IPS-18c (cell line): Measurements from ENCODE around the gene CEL.
"Not testable (repeated sequence)": the region's sequence is repeated elsewhere in the genome, so short reads cannot be mapped to it uniquely, and the experiment has no call there.

Experiments used
- H3K4me3 ChIP-seq: 2 replicates; pipeline ENCODE4 v1.7.0; 2013; ENCODE audit warnings: low read depth, mild to moderate bottlenecking, low read length, moderate library complexity; ENCODE audit not compliant: insufficient read depth
- H3K9me3 ChIP-seq: one replicate; pipeline ENCODE4 v1.6.1; 2013; ENCODE audit warnings: mild to moderate bottlenecking, low read length, moderate library complexity; ENCODE audit not compliant: control insufficient read depth, insufficient read depth

The CEL gene

DNA sequence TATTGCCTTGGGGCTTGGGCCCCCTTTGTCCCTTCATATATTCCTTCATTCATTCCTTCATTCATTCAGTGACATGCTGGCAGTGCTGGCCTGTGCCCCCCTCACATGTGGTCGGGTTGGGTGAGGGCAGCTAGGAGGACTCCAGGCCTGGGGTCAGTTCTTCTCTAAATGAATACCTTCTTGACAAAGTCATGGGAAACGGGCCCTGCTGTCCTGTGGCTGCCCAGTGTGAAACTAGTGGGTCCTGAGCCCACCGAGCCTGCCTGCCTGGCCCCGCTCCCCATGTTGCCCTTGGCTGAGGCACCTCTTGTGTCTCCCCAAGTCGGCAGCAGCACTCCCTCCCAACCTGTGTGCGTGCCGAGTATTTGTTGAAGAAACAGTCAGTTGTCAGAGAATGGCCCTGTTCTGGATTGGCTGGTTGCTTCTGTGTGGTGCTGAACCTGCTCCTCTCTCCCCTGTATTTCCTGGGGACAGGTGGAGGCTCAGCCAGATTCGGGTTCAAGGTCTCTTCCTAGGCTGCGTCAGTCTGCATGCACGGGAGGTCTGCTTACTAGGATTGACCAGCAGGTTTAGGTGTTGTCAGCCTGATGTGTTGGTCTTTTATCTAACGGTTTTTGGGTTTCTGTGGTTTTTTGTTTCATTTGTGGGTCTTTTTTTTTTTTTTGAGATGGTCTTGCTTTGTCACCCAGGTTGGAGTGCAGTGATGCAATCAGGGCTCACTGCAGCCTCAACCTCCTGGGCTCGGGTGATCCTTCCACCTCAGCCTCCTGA, 3.0 kb upstream of the CEL start:
- no peak overlapping the region for H3K4me3 ChIP-seq
- H3K9me3 ChIP-seq: no peaks in the 10 kb centered on the region

DNA sequence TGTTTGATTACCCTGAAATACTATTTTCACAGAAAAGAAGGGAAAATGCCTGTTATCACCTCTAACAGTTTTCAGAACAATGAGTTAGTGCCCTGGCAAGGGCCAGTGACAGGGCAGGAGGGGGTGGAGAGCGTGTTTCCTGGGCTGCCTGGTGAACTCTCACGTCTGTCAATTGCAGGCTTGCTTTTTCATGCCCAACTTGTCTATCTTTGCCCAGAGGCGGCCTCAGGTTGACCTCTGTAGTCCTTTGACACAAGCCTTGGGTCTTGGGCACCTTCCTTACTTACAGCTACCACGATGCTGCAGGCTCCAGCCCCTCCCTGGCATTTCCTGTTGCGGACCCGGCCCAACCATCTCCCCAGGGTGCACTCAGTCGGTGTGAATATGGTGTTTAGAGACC, 2.2 kb upstream of the CEL start:
- H3K4me3 ChIP-seq: no peak overlapping the region; the same call in 1 of the 2 replicates

DNA sequence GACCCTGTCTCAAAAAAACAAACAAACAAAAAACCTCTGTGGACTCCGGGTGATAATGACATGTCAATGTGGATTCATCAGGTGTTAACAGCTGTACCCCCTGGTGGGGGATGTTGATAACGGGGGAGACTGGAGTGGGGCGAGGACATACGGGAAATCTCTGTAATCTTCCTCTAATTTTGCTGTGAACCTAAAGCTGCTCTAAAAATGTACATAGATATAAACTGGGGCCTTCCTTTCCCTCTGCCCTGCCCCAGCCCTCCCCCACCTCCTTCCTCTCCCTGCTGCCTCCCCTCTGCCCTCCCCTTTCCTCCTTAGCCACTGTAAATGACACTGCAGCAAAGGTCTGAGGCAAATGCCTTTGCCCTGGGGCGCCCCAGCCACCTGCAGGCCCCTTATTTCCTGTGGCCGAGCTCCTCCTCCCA, 1.4 kb upstream of the CEL start:
- H3K4me3 ChIP-seq: no peak overlapping the region
- H3K9me3 ChIP-seq: no peaks in the 10 kb centered on the region

More for the DNA sequence above, 2.2 kb upstream of the CEL start:
- no peaks in the 10 kb centered on the region for H3K9me3 ChIP-seq

DNA sequence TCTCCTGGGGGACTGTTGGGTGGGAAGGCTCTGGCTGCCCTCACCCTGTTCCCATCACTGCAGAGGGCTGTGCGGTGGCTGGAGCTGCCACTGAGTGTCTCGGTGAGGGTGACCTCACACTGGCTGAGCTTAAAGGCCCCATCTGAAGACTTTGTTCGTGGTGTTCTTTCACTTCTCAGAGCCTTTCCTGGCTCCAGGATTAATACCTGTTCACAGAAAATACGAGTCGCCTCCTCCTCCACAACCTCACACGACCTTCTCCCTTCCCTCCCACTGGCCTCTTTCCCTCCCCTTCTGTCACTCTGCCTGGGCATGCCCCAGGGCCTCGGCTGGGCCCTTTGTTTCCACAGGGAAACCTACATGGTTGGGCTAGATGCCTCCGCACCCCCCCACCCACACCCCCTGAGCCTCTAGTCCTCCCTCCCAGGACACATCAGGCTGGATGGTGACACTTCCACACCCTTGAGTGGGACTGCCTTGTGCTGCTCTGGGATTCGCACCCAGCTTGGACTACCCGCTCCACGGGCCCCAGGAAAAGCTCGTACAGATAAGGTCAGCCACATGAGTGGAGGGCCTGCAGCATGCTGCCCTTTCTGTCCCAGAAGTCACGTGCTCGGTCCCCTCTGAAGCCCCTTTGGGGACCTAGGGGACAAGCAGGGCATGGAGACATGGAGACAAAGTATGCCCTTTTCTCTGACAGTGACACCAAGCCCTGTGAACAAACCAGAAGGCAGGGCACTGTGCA, 590 bp upstream of the CEL start:
- not testable (repeated sequence) for H3K4me3 ChIP-seq, H3K9me3 ChIP-seq

DNA sequence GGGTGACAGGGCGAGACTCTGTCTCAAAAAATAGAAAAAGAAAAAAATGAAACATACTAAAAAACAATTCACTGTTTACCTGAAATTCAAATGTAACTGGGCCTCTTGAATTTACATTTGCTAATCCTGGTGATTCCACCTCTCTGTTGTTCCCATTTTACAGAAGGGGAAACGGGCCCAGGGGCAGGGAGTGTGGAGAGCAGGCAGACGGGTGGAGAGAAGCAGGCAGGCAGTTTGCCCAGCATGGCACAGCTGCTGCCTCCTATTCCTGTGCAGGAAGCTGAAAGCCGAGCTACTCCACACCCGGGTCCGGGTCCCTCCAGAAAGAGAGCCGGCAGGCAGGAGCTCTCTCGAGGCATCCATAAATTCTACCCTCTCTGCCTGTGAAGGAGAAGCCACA, 788 bp downstream of the CEL start:
- not testable (repeated sequence) for H3K9me3 ChIP-seq, H3K4me3 ChIP-seq

DNA sequence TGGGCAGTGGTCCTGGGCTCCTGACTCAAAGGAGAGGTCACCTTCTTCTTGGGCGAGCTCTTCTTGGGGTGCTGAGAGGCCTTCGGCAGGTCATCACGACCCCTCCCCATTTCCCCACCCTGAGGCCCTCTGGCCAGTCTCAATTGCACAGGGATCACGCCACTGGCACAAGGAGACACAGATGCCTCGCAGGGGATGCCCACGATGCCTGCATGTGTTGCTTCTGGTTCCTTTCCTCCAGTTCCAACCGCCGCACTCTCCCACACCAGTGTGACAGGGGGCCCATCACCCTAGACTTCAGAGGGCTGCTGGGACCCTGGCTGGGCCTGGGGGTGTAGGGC, 1.3 kb downstream of the CEL start:
- H3K9me3 ChIP-seq: no peaks in the 10 kb centered on the region
- no peak overlapping the region for H3K4me3 ChIP-seq

DNA sequence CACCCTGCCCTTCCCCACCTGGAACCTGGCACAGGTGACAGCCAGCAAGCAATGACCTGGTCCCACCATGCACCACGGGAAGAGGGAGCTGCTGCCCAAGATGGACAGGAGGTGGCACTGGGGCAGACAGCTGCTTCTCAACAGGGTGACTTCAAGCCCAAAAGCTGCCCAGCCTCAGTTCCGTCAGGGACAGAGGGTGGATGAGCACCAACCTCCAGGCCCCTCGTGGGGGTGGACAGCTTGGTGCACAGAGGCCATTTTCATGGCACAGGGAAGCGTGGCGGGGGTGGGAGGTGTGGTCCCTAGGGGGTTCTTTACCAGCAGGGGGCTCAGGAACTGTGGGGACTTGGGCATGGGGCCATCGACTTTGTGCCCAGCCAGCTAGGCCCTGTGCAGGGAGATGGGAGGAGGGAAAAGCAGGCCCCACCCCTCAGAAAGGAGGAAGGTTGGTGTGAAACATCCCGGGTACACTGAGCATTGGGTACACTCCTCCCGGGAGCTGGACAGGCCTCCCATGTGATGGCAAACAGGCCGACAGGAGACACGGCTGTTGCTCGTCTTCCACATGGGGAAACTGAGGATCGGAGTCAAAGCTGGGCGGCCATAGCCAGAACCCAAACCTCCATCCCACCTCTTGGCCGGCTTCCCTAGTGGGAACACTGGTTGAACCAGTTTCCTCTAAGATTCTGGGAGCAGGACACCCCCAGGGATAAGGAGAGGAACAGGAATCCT, 1.9 kb downstream of the CEL start:
- Histone ChIP-seq H3K4me3 (no peak overlapping the region), H3K9me3 (no peaks in the 10 kb centered on the region)

DNA sequence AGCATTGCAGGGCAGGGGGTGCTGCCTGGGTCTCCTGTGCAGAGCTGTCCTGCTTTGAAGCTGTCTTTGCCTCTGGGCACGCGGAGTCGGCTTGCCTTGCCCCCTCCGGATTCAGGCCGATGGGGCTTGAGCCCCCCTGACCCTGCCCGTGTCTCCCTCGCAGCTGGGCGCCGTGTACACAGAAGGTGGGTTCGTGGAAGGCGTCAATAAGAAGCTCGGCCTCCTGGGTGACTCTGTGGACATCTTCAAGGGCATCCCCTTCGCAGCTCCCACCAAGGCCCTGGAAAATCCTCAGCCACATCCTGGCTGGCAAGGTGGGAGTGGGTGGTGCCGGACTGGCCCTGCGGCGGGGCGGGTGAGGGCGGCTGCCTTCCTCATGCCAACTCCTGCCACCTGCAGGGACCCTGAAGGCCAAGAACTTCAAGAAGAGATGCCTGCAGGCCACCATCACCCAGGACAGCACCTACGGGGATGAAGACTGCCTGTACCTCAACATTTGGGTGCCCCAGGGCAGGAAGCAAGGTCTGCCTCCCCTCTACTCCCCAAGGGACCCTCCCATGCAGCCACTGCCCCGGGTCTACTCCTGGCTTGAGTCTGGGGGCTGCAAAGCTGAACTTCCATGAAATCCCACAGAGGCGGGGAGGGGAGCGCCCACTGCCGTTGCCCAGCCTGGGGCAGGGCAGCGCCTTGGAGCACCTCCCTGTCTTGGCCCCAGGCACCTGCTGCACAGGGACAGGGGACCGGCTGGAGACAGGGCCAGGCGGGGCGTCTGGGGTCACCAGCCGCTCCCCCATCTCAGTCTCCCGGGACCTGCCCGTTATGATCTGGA, 2.7 kb downstream of the CEL start:
- Histone ChIP-seq H3K9me3 (no peaks in the 10 kb centered on the region), H3K4me3 (no peak overlapping the region)

DNA sequence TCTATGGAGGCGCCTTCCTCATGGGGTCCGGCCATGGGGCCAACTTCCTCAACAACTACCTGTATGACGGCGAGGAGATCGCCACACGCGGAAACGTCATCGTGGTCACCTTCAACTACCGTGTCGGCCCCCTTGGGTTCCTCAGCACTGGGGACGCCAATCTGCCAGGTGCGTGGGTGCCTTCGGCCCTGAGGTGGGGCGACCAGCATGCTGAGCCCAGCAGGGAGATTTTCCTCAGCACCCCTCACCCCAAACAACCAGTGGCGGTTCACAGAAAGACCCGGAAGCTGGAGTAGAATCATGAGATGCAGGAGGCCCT, 3.2 kb downstream of the CEL start:
- H3K4me3 ChIP-seq: no peak overlapping the region
- H3K9me3 ChIP-seq: no peaks in the 10 kb centered on the region

DNA sequence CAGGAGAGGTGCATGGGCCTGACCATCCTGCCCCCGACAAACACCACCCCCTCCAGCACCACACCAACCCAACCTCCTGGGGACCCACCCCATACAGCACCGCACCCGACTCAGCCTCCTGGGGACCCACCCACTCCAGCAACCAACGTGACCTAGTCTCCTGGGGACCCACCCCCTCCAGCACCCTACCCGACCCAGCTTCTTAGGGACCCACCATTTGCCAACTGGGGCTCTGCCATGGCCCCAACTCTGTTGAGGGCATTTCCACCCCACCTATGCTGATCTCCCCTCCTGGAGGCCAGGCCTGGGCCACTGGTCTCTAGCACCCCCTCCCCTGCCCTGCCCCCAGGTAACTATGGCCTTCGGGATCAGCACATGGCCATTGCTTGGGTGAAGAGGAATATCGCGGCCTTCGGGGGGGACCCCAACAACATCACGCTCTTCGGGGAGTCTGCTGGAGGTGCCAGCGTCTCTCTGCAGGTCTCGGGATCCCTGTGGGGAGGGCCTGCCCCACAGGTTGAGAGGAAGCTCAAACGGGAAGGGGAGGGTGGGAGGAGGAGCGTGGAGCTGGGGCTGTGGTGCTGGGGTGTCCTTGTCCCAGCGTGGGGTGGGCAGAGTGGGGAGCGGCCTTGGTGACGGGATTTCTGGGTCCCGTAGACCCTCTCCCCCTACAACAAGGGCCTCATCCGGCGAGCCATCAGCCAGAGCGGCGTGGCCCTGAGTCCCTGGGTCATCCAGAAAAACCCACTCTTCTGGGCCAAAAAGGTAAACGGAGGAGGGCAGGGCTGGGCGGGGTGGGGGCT, 4.6 kb downstream of the CEL start:
- Histone ChIP-seq H3K4me3 (no peak overlapping the region), H3K9me3 (no peaks in the 10 kb centered on the region)

DNA sequence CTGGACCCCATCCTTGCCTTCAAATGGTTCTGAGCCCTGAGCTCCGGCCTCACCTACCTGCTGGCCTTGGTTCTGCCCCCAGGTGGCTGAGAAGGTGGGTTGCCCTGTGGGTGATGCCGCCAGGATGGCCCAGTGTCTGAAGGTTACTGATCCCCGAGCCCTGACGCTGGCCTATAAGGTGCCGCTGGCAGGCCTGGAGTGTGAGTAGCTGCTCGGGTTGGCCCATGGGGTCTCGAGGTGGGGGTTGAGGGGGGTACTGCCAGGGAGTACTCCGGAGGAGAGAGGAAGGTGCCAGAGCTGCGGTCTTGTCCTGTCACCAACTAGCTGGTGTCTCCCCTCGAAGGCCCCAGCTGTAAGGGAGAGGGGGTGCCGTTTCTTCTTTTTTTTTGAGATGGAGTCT, 5.2 kb downstream of the CEL start:
- Histone ChIP-seq H3K4me3 (no peak overlapping the region), H3K9me3 (no peaks in the 10 kb centered on the region)

DNA sequence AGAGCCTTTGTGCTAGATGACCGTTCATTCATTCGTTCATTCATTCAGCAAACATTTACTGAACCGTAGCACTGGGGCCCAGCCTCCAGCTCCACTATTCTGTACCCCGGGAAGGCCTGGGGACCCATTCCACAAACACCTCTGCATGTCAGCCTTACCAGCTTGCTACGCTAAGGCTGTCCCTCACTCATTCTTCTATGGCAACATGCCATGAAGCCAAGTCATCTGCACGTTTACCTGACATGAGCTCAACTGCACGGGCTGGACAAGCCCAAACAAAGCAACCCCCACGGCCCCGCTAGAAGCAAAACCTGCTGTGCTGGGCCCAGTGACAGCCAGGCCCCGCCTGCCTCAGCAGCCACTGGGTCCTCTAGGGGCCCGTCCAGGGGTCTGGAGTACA, 6.0 kb downstream of the CEL start:
- Histone ChIP-seq H3K4me3 (no peak overlapping the region), H3K9me3 (no peaks in the 10 kb centered on the region)

DNA sequence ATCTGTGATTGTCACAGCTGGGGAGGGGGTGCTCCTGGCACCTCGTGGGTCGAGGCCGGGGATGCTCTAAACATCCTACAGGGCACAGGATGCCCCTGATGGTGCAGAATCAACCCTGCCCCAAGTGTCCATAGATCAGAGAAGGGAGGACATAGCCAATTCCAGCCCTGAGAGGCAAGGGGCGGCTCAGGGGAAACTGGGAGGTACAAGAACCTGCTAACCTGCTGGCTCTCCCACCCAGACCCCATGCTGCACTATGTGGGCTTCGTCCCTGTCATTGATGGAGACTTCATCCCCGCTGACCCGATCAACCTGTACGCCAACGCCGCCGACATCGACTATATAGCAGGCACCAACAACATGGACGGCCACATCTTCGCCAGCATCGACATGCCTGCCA, 6.7 kb downstream of the CEL start:
- not testable (repeated sequence) for H3K9me3 ChIP-seq, H3K4me3 ChIP-seq

DNA sequence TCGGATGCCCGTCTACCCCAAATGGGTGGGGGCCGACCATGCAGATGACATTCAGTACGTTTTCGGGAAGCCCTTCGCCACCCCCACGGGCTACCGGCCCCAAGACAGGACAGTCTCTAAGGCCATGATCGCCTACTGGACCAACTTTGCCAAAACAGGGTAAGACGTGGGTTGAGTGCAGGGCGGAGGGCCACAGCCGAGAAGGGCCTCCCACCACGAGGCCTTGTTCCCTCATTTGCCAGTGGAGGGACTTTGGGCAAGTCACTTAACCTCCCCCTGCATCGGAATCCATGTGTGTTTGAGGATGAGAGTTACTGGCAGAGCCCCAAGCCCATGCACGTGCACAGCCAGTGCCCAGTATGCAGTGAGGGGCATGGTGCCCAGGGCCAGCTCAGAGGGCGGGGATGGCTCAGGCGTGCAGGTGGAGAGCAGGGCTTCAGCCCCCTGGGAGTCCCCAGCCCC, 8.8 kb downstream of the CEL start:
- H3K9me3 ChIP-seq, H3K4me3 ChIP-seq: not testable (repeated sequence)

DNA sequence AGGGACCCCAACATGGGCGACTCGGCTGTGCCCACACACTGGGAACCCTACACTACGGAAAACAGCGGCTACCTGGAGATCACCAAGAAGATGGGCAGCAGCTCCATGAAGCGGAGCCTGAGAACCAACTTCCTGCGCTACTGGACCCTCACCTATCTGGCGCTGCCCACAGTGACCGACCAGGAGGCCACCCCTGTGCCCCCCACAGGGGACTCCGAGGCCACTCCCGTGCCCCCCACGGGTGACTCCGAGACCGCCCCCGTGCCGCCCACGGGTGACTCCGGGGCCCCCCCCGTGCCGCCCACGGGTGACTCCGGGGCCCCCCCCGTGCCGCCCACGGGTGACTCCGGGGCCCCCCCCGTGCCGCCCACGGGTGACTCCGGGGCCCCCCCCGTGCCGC, 9.2 kb downstream of the CEL start:
- not testable (repeated sequence) for H3K9me3 ChIP-seq, H3K4me3 ChIP-seq

DNA sequence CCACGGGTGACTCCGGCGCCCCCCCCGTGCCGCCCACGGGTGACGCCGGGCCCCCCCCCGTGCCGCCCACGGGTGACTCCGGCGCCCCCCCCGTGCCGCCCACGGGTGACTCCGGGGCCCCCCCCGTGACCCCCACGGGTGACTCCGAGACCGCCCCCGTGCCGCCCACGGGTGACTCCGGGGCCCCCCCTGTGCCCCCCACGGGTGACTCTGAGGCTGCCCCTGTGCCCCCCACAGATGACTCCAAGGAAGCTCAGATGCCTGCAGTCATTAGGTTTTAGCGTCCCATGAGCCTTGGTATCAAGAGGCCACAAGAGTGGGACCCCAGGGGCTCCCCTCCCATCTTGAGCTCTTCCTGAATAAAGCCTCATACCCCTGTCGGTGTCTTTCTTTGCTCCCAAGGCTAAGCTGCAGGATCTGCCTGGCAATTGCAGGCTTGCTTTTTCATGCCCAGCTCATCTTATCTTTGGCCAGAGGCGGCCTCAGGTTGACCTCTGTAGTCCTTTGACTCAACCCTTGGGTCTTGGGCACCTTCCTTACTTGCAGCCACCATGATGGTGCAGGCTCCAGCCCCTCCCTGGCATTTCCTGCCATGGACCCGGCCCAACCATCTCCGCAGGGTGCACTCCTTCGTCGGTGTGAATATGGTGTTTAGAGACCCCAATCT, 9.8 kb downstream of the CEL start:
- H3K4me3 ChIP-seq: no peak overlapping the region

More for the DNA sequence above, 9.8 kb downstream of the CEL start:
- no peaks in the 10 kb centered on the region for H3K9me3 ChIP-seq
